NCI-H1092 treated with DMSO at 0.1 percent for 48 hours (cell line): Measurements from ENCODE around the gene TXK.
"Not testable (repeated sequence)": the region's sequence is repeated elsewhere in the genome, so short reads cannot be mapped to it uniquely, and the experiment has no call there.

ENCODE experiments used
- DNase-seq: peaks from one replicate; lab custom pipeline; 2025; lab: John Stamatoyannopoulos, UW

TXK gene

DNA sequence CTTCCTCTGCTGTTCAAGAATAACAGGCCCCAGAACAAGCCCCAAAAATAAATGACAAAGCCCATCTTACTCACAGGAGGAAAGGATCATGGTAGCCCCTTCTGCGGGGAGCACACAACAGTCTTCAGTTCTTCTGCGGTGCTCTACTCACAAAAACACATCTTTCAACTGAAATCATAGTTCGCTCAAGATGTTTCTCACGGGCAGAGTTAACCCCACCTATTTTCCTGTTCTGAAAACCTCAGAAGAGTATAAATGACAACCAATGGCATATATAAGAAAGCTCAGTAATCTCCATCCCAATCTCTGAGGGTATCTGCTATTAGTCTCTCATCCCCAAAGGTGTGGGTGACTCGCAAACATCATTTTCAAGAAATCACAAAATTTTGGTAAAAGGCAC lies at the start of gene TXK:
TXK (minus strand) TSS at position 170 of the 400 bp plus-strand sequence; CDS start at position 90, 80 bp downstream.
- no peak for DNase-seq

DNA sequence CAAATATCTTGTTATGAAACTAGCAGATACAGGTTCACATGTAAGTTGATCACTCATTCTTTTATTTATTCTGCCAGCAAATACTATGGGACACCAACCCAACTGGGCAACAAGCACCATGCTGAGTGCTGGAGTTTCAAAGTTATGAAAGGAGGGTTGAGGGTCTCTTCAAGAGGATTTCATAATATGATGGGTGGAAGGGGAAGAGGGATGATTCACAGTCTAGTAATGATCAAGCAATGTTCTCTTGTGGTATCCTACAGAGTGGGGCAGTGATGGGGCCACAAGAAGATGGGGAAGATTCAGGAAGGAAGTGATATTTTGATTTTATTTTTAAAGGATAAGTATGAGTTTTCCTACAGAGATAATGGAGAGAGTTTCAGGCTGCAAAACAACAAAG lies 46.2 kb upstream of the TXK start:
- DNase-seq = no peak

DNA sequence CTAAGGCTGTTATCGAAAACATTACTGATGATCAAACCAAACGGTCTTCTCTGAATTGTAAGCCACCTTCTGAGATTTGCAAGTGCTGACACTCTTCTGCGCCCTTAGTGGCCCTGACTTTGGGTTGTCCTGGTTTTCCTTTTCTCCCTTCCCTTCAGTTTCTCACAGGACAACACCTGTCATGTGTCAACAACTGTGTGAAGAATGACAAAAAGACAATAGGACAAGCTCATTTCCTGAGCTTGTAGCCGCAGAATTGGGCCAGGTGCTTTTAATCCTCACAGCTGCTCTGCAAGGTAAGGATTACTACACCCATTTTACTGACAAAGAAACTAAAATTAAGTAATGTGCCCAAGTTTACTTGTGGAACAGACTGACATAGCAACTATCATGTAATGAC lies 44.9 kb upstream of the TXK start:
- DNase-seq = no peak

DNA sequence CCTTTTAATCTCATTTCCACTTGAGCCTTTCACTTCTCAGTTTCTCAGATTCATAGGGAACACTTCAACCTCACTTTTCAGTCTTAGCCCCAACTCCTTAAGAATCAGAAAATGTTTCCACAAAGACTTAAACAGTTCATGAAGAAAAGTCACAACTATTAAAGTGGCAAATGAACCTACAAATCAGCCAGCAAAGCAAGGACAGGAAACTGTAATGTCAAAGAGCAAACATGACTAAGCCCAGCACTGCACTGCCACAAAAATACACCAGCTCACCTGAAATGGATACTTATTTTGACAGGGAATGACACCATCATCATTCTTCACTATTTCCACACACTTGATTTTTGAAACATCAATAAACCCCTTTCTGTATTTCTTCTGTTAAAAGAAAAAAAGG lies 41.8 kb upstream of the TXK start:
- no peak for DNase-seq

DNA sequence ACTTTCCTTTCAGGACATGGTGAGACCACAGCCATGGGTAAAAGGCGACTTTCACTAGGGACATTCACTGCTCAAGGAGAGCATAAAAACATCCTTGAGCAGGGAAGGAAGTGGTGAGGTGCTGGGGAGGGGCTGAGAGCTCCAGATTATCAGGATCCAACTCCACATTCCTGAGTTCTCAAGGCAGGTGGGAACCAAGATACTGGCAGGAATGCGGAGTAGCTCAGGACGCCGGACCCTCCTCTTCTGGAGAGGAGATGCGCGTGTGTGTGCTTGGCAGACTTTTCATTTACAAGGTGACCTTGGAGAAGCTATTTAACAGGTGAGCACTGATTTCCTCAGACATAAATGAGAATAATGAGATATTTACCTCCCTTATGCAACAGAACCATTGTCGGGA lies 41.3 kb upstream of the TXK start:
- DNase-seq = no peak

DNA sequence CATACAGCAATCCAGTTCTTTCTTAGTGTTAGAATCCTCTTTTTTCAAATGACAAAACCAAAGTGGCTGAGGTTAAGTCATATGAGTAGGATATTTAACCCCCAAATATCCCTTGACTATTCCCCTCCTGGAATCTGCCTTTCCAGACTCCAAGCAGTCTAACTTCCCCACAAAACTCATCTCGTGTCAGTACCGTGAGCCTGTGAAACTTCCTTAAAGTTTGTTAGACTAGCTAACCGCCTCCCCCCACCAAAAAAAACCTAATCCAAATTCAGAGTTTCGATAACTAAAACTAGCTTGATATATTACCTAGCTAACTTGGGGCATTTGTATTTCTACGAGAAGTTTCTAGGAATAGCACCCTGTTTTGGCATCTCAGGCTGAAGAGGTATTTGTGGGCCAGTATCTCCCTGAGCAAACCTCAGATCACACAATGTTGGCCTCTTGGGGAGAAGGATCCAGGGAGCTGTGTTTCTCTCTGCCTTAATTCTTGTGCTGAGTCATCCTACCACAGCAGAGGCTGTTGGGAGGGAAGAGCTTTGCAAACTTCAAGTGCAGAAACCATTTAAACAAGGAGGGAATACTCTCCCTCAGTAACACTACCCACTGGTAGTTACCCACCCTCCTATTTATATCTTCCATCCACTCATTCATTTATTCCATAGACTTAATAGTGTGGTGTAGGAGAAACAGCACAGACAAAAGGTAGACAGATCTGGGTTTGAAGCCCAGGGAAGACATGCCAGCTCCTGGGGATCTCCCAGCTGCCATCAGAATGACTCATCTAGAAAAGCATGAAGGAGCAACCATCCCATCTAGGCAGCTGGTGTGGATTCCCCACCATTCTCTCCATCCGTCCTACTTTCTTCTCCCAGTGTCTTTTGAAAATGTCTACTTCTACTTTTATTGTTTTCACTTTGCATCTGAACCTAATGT lies 39.3 kb upstream of the TXK start:
- no peak for DNase-seq

DNA sequence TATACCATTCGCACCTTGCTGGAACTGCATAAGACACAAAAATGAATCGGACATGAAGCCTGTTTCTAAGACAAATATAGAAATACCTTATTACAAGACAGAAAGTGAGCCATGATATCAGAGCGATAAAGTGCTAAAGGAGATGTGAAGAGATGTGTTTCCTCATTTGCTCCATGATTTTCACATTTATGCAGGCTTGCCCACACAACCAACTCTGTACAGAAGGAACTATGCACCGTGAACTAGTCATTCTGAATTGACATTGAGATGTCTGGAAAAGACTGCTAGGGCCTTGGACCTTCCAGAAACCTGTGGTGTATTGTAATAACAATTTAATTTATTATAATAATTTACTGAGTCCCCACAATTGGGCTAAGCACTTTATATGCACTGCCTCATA lies 38.6 kb upstream of the TXK start:
- DNase-seq = no peak

DNA sequence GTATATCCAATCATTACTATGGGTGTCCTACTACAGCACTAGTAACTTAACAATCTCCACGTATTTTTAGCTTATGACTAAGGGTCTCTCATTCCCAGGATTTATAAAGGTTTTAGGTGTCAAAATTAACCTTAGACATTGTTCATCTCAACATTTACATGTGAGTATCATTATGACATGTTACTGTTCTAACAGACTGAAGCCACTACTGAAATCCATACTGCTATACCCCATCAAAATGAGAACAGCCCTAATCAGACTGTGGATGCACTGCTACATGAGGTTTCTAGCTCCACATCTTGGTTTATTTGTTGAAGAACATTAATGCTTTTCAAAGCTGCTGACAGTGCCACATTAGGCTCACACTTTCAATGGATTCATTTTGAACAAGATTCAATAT lies 35.6 kb upstream of the TXK start:
- DNase-seq = no peak

DNA sequence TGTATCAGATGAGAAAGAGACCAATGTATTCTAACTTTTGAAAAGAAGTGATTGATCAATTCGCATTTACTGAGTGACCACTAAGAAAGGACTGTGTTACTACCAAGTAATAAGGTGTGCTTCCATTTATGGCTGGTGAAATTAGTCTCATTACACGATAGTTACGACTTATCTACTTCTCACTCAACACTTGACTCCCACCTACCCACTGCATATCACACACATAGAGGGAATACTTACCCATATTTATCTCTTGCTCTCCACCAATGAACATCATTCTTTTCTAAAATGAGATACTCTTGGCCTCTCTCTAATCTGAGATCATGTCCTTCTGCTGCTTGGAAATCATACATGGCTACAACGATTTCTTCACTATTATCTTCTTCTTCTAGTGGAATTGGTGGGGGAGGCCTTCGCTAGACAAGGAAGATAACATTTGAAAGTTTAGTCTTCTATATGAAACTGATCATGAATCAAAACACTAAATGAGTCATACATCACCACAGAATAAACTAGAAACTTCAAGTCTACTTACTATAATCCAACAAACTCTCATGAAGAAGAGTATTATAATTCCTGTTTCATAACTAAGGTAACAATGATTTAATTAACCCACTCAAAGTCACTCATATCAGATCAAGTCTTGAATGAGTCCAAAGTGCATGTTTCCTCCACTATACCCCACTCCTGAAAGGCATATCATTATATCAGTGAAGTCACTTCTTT lies 33.7 kb upstream of the TXK start:
- no peak for DNase-seq

DNA sequence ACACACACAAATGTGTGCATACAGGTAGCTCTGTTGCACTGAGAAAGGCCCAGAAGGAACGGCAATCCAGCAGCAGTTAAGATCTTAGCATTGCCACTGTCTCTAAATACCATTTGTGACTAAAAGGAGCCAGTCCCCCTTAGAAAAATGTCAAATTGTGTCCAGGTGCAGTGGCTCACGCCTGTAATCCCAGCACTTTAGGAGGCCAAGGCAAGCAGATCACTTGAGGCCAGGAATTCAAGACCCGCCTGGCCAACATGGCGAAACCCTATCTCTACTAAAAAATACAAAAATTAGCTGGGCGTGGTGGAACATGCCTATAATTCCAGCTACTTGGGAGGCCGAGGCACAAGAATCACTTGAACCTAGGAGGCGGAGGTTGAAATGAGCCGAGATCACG lies 30.5 kb upstream of the TXK start:
- not testable (repeated sequence) for DNase-seq

DNA sequence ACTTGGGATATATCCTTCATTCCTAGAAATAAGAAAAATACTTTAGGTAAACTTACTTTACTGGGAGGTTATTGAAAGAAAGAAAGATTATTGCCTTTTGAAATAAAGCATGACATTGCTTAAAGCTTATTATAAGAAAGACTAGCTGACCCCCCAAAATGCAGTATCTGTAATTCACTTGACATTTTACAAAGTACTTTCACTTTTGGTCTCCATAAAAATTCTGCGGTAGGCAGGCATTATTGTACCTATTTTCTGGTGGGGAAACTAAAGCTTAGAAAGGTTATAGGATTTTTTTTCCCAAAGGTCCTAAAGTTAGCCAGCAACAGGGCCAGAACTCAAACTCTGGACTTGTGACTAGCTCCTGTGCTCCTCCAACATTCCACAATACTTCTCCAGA lies 29.7 kb upstream of the TXK start:
- no peak for DNase-seq

DNA sequence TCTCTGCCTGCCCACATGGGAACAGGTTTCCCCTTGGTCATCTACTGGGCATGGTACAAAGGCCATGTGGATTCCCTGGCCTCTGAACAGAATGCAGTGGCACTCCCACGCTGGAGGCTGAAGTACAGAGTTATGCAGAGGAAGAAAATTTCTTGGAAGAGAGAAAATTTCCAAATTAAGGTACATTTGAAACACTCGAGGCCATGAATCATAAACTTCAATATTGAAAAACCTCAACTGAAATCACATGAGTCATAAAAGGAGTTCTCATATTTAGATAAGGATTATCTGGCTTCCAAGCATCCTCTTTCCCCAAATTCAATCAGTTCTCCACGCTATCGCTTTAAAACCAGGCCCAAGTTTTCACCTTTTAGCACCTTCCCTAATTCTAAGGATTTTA lies 28.1 kb upstream of the TXK start:
- DNase-seq = no peak

DNA sequence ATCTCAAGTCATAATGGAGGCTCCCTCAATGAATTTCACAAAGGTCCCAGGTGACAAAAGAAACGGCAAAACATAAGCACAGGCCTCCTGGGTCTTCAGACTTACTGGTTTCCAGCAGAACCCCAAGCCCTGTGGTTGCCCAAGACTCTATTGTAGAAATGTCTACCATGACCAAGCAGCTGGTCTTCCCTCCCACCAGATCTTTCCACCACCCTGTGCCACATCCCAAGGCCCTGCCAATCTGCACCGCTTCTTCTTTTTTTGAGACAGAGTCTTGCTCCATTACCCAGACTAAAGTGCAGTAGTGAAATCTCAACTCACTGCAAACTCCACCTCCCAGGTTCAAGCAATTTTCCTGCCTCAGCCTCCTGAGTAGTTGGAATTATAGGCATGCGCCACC lies 23.2 kb upstream of the TXK start:
- DNase-seq = no peak

DNA sequence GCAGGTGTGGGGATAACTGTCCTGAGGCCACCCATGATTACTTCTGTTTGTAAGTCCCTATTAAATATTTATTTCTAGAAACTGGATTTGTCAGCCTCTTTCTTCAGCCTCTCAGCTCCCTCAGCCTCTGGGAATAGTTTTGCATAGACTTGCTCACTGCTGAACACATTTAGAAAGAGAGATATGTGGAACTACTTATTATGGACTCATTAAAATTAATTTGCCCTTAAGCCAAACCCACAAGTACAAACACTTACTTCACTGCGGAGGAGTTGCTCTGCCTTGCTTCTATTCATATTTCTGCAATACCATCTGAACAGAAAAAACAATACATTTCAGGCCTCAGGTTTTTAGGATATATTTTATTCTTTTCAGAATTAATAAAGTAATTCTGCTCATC lies 22.4 kb upstream of the TXK start:
- DNase-seq = no peak

DNA sequence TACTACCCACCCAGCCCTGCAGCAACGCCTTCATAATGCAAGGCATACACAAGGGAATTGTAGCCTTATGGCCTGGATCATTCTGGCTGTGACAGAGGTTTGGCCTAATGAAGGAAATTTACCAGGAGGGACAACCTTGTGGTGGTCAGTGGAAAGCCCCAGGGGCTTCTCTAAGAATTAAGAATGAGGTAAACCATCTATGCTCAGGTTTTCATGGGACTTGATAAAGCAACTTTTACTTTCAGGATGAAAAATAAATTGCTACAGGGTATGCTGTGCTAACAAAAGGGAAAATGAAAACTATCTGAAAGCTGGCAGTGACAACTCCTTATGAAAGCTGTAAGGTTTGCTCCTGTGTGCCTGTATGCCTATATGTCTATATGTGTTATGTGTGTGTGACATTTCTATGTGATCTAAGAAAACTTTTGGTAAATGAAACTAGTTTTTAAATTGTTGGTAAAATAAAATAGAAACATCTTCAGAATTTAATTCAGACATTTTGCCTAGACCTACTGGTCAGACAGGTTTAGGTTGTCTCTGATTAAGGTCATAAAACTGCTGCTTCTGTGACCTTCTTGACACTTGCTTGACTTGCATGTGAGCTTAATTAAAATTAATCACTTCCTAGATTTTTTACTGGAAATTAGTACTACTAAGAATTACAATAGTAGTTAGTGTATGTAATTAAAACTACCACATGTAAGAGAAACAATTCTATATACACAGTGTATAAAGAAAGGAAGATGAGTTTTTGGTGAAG lies 19.9 kb upstream of the TXK start:
- no peak for DNase-seq

DNA sequence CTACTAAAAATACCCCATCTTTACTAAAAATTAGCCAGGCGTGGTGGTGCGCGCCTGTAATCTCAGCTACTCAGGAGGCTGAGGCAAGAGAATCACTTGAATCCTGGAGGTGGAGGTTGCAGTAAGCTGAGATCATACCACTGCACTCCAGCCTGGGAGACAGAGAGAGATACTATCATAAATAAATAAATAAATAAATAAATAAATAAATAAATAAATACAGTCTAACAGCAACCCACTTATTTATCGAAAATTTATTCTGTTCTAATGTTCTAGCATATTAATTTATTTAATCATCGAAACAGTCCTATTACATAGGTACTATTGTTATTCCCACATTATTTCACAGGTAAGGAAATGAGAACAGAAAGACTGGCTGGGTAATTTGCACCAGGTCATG lies 18.2 kb upstream of the TXK start:
- DNase-seq = no peak

DNA sequence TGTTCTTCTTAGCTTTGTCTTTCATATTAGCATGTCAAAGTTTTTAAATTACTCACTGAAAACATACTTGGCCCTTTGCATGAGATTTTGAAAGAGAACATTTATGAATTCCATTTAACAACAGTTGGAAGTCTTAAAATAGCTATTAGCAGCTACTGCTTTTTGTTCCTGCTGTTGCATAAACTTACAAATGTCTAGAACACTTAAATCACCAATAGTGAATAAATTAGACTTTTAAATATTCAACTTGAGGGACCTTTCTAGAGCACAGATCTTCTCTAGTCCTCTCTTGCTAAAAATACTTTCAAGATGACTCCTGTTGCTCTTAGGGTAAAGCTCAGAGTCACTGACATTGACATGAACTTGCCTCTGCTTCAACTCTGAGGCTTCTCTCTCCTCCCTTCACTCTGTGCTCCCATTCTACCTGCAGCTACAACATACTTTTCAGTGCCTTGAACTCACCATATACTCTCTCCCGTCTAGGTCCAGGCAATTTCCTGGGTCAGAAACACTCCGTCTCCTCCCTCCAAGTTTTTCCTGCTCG lies 15.8 kb upstream of the TXK start:
- DNase-seq = no peak

DNA sequence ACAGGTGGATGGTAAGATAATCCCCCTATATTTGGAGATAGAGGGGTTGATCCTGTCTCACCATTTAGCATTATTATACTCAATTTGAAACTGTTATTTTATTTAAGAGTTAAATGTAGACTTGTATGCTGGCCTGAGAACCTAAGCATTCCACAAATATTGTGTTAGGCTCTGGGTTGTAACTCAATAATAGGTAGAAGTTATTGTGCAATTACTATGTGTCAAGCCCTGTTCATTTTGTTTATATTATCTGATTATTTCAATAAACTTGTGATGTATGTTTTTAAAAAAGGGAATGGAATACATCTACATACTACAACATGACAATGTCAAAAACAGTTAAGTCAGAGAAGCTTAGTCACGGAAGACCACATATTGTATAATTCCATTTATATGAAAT lies 13.6 kb upstream of the TXK start:
- no peak for DNase-seq

DNA sequence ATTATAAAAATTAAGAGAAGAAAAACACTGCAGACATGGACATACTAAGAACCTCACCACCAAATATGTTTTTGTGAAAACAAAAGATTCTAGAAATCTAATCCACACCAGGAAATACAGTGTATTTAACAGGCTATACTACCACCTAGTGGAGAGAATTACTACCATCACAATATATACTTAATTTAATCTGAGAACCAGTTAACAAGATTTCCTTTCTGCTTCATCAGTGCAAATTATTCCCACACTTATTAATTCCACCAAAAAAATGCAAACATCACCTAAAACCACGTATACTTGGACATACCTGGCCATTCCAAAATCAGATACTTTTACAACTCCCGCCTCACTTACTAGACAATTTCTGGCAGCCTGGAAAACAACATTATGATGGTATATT lies 7.0 kb upstream of the TXK start:
- peak; percentile 35 for DNase-seq

DNA sequence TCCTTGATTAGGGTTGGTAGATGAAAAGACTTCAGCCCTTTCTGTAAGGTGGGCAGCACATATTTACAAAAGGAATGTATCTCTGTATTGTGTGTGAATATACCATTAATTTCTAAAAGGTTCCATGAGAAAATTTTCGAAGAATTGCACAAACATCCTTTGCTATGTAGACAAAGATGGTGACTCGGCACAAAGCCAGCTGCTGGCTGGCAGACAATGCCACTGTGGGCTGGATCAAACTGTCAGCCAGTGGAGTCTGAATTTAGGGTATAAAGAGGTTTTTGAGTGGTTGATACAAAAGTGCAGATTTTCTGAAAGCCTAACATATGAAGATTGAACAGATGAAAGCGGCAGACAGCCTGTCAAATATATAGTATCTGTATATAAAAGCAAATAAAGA lies 5.6 kb upstream of the TXK start:
- no peak for DNase-seq

DNA sequence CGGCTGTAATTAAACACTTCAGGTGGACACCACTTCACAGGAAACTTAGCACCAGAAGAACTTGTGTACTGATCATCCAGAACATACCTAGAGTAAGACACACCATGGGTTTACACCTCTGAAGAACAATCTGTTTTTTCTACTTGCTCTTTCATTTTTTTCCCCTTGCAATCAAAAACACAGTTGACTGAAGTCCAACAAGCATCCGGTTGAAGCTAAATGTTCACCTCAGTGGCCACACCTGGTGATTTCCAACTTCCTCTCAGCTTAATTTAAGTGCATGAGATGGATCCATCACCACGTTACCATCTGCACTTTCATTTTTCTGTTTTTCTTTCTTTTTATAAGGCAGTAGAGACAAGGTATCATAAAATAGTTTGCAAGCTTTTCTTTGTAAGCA lies 4.9 kb upstream of the TXK start:
- no peak for DNase-seq

DNA sequence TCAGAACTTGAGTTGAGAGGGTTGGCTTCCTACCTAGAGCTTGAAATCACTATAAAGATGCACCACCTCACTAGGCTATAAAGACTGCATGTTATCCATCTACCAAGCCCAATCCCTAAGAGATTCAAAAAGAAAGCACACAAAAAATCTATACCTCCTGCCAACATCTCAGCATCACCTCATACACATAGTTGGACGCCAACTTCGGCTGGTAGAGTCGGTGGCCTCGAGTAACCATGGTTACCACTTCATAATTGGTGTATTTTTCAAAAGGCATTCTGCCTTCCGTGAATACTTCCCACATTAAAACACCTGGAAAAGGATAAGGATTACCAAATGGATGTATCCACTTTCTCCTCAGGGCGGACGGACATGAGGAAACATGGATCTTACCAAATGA lies 4.5 kb upstream of the TXK start:
- no peak for DNase-seq
